WERI-Rb-1 (cell line): ENCODE data around the gene KIR3DL1.
"Not testable (repeated sequence)": the region's sequence is repeated elsewhere in the genome, so short reads cannot be mapped to it uniquely, and the experiment has no call there.

ENCODE experiments used
- DNase-seq: peaks from one replicate; pipeline ENCODE4 v3.0.0-alpha.2; 2020
- H3K27ac ChIP-seq: fragments of 250-450 bp; sonication (Bioruptor Pico); 2 replicates; pipeline ENCODE4 v1.5.1; 2020; ENCODE audit warnings: mild to moderate bottlenecking, moderate library complexity
- H3K27me3 ChIP-seq: fragments of 250-450 bp; sonication (Bioruptor Pico); 2 replicates; pipeline ENCODE4 v1.5.1; 2021; ENCODE audit warnings: mild to moderate bottlenecking, low read depth, moderate library complexity; ENCODE audit not compliant: insufficient read depth, severe bottlenecking
- H3K36me3 ChIP-seq: fragments of 250-450 bp; sonication (Bioruptor Pico); 2 replicates; pipeline ENCODE4 v1.5.1; 2020; ENCODE audit warnings: mild to moderate bottlenecking, moderate library complexity
- H3K4me3 ChIP-seq: 2 replicates; pipeline ENCODE4 v1.5.1; 2011; ENCODE audit warnings: low read depth, mild to moderate bottlenecking, control low read depth, low read length
- H3K9me3 ChIP-seq: fragments of 250-450 bp; sonication (Bioruptor Pico); 2 replicates; pipeline ENCODE4 v1.5.1; 2021; ENCODE audit warnings: mild to moderate bottlenecking, moderate library complexity; ENCODE audit not compliant: severe bottlenecking
- TF ChIP-seq, protein P1 (sequence below): IDR thresholded peaks from 2 replicates; pipeline ENCODE4 v1.5.1; 2011; ENCODE audit warnings: low read depth, mild to moderate bottlenecking, control low read depth, inconsistent platforms, low read length

KIR3DL1 gene

DNA sequence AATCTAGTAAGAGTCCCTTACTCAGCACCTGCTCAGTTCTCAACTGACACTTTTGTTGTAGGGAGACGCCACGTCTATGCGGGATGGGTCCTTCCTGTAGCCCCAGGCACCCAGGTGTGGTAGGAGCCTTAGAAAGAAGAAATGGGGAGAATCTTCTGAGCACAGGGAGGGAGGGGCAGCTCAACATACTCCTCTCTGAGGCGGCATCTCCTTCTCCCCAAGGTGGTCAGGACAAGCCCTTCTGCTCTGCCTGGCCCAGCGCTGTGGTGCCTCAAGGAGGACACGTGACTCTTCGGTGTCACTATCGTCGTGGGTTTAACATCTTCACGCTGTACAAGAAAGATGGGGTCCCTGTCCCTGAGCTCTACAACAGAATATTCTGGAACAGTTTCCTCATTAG is 11.7 kb upstream of the KIR3DL1 start:
- no peak overlapping the region for H3K4me3 ChIP-seq
- TF ChIP-seq, protein P1, sequence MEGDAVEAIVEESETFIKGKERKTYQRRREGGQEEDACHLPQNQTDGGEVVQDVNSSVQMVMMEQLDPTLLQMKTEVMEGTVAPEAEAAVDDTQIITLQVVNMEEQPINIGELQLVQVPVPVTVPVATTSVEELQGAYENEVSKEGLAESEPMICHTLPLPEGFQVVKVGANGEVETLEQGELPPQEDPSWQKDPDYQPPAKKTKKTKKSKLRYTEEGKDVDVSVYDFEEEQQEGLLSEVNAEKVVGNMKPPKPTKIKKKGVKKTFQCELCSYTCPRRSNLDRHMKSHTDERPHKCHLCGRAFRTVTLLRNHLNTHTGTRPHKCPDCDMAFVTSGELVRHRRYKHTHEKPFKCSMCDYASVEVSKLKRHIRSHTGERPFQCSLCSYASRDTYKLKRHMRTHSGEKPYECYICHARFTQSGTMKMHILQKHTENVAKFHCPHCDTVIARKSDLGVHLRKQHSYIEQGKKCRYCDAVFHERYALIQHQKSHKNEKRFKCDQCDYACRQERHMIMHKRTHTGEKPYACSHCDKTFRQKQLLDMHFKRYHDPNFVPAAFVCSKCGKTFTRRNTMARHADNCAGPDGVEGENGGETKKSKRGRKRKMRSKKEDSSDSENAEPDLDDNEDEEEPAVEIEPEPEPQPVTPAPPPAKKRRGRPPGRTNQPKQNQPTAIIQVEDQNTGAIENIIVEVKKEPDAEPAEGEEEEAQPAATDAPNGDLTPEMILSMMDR: no peak
- no peaks in the 10 kb centered on the region for H3K36me3 ChIP-seq
- H3K27me3 ChIP-seq: peaks cover 74% of the 10 kb centered on the region
- no peak for DNase-seq
- no peak overlapping the region for H3K27ac ChIP-seq
- H3K9me3 ChIP-seq: no peaks in the 10 kb centered on the region

DNA sequence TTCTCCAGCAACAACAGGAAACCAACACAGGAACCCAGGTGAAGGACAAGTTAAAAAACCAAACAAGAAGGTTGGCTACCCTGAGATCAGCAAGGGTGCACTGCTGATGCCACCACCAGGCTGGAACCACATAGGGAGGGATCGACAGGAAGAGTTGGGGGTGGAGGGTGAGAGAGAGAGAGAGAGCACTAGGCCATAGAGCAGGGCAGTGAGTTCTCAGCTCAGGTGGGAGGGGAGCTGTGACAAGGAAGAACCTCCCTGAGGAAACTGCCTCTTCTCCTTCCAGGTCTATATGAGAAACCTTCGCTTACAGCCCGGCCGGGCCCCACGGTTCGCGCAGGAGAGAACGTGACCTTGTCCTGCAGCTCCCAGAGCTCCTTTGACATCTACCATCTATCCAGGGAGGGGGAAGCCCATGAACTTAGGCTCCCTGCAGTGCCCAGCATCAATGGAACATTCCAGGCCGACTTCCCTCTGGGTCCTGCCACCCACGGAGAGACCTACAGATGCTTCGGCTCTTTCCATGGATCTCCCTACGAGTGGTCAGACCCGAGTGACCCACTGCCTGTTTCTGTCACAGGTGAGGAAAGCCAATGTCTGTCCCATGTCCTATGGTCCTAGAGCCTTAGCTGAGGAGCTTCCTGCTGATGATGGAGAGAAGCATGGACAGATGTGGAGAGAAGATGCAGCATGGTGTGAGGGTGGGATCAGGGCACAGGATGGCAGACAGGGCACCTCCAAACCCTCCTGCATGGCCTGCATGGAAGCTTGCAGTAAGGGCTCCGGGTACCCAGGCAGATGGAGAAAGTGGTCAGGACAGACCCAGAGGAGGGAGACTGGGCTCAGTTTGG is 10.4 kb upstream of the KIR3DL1 start:
- H3K4me3 ChIP-seq: no peak overlapping the region
- no peaks in the 10 kb centered on the region for H3K9me3 ChIP-seq
- TF ChIP-seq, protein P1: no peak
- DNase-seq: no peak
- H3K27ac ChIP-seq: no peak overlapping the region
- no peaks in the 10 kb centered on the region for H3K36me3 ChIP-seq
- H3K27me3 ChIP-seq: peaks cover 78% of the 10 kb centered on the region

DNA sequence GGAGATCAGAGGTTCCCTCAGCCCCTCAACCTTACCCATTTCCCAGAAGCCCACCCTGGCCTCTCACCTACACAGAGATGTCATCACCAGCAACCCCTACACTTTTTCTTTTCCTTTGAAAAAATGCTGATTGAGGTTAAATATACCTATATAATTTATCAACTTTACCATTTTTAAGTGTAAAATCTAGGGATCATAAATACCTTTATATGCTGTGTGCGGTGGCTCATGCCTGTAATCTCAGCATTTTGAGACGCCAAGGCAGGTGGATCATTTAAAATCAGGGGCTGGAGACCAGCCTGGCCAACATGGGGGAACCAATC is 9.8 kb upstream of the KIR3DL1 start:
- H3K9me3 ChIP-seq: no peaks in the 10 kb centered on the region
- TF ChIP-seq, protein P1: no peak
- H3K4me3 ChIP-seq: no peak overlapping the region
- no peaks in the 10 kb centered on the region for H3K36me3 ChIP-seq
- no peak for DNase-seq
- no peak overlapping the region for H3K27ac ChIP-seq
- peaks cover 79% of the 10 kb centered on the region for H3K27me3 ChIP-seq

DNA sequence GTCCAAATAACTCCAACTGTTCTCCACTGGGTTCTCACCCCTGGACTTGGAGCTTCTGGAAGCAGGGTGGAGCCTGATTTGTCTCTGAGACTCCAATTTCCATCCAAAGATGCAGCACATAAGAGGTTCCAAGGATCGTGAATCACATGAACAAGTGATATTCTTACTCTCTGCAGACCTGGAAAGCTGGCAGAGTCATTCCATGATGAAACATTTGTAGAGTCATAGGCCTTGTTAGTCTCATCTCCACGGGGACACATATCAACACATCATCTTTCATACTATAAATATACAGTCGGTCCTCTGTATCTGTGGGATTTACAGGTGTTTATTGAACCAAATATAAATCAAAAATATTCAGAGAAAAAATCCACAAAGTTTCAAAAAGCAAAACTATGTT is 1.7 kb upstream of the KIR3DL1 start:
- peaks cover 39% of the 10 kb centered on the region for H3K27me3 ChIP-seq
- H3K4me3 ChIP-seq, H3K9me3 ChIP-seq, H3K36me3 ChIP-seq, H3K27ac ChIP-seq, DNase-seq: not testable (repeated sequence)

DNA sequence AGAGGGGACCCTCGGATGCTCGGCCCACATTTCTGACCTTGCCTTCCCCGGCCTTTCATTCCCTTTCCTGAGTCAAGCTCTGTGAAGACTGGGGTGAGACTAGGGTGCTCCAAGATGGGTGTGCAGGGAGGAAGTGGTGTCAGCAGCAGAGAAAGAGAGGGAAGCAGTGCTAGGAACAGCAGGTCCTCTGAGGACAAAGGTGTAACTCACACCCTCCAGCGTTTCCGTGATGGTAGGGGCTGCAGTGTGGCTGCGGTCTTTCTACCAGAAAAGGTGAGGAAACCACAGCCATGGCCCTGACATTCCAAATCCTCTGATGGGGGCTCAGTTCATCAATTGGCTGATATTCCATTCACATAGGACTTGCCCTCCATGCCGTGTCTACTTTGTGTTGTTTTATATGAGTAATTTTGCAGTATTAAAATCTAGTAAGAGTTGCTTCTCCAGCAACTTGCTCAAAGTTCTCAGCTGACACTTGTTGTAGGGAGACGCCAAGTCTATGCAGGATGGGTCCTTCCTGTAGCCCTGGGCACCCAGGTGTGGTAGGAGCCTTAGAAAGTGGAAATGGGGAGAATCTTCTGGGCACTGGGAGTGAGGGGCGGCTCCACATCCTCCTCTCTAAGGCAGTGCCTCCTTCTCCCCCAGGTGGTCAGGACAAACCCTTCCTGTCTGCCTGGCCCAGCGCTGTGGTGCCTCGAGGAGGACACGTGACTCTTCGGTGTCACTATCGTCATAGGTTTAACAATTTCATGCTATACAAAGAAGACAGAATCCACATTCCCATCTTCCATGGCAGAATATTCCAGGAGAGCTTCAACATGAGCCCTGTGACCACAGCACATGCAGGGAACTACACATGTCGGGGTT is 1.6 kb downstream of the KIR3DL1 start:
- no peak overlapping the region for H3K27ac ChIP-seq
- TF ChIP-seq, protein P1: no peak
- no peak for DNase-seq
- no peaks in the 10 kb centered on the region for H3K36me3 ChIP-seq
- H3K4me3 ChIP-seq: no peak overlapping the region
- no peaks in the 10 kb centered on the region for H3K9me3 ChIP-seq
- peaks cover 11% of the 10 kb centered on the region for H3K27me3 ChIP-seq

DNA sequence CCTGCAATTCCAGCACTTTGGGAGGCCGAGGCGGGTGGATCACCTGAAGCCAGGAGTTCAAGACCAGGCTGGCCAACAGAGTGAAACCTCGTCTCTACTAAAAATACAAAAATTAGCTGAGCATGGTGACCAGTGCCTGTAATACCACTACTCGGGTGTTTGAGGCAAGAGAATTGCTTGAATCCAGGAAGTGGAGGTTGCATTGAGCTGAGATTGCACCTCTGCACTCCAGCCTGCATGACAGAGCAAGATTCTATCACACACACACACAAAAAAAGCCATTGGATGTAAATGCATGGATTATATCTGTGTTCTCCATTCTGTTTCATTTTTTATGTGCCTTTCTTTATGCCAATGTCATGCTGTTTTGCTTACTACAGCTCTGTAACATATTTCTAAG is 8.1 kb downstream of the KIR3DL1 start:
- not testable (repeated sequence) for DNase-seq, H3K4me3 ChIP-seq, H3K27ac ChIP-seq, H3K36me3 ChIP-seq, H3K9me3 ChIP-seq, H3K27me3 ChIP-seq

DNA sequence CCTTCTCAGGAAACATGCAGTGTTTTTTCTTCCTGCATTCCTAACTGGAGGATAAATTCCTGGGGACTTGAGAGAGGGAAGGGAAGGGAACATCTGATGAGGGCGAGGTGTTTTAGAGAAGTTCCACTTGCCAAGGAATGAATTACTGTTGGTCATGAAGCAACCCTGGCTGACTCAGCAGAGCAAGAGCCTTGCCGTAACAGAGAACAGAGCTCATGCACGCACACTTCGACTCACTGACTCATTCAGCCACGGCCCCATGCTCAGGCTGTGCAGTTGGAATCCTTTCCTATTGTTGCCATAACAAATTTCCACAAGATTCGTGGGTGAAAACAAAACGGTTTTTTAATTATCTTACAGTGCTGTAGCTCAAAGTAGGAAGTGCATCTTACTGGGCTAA is 9.1 kb downstream of the KIR3DL1 start:
- not testable (repeated sequence) for H3K27ac ChIP-seq, H3K9me3 ChIP-seq, DNase-seq, H3K4me3 ChIP-seq, H3K36me3 ChIP-seq, H3K27me3 ChIP-seq

DNA sequence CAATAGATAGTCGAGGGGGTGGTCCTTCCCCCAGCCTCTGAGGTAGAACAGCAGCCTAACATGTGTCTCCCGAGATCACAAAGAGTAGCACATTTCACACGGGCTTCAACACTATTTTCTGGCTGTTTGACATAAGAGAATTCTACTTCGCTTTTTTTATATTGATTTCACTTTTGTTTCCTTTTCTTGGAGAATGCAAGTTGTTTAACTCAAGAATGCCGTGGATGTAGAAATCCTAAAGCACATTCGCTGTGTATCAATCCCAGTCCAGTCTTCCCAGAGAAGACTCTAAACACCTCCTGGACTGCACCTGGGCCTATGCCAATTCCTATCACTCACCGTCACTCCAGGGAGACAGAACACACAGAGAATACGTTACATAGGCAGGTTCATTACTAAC is 11.8 kb downstream of the KIR3DL1 start:
- not testable (repeated sequence) for H3K27me3 ChIP-seq, DNase-seq, H3K4me3 ChIP-seq, H3K36me3 ChIP-seq, H3K27ac ChIP-seq, H3K9me3 ChIP-seq

DNA sequence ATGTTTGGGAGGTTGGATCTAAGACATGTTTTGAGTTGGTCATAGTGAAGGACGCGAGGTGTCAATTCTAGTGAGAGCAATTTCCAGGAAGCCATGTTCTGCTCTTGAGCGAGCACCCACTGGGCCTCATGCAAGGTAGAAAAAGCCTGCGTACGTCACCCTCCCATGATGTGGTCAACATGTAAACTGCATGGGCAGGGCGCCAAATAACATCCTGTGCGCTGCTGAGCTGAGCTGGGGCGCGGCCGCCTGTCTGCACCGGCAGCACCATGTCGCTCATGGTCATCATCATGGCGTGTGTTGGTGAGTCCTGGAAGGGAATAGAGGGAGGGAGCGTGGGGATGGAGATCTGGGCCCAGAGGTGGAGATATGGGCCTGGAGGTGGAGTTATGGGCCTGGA is 16.2 kb downstream of the KIR3DL1 start, which contains the start of gene KIR2DS4:
Gene KIR2DS4, plus strand, starts transcription at position 181 of the 400 bp plus-strand sequence.
- H3K36me3 ChIP-seq, H3K27ac ChIP-seq, H3K9me3 ChIP-seq, H3K27me3 ChIP-seq, H3K4me3 ChIP-seq, DNase-seq: not testable (repeated sequence)

DNA sequence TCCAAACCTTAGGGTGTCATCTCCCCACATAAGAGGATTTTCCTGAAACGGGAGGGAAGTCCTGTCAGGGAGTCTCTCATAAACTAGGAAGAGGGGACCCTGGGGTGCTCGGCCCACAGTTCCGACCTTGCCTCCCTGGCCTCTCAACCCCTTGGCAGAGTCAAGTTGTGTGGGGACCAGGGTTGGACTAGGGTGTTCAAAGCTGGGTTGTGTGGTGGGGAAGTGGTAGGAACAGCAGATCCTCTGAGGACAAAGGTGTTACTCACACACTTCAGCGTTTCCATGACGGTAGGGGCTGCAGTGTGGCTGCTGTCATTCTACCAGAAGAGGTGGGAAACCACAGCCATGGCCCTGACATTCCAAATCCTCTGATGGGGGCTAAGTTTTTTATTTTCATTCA is 18.9 kb downstream of the KIR3DL1 start:
- not testable (repeated sequence) for H3K27me3 ChIP-seq, H3K4me3 ChIP-seq, DNase-seq, H3K9me3 ChIP-seq, H3K27ac ChIP-seq, H3K36me3 ChIP-seq
